Left lung (tissue), 10 donors: ENCODE data around the gene NHEJ1. TPM values are rescaled to one million over a fixed set of nuclear protein-coding genes. Genes with fewer than 3 reads are reported as not detected.
A peak's percentile ranks its signal among the peaks of the same experiment; 100 is the strongest.

Experiments used
- ATAC-seq: fragments of 200-7000 bp; cut with Tn5 transposase; one replicate; pipeline ENCODE4 v1.9.1; 2020; ENCODE audit warnings: moderate library complexity
- DNase-seq, 4 donors: peaks; one replicate each; pipeline ENCODE4 v3.0.0-alpha.2; 2013 to 2020
- H3K27ac ChIP-seq, 2 donors: fragments of 200-600 bp; sonication (generic) in 1 of 2; one replicate each; pipeline versions ENCODE4 v1.5.0 to v1.8.0; 2020 to 2021
- H3K27me3 ChIP-seq, 2 donors: fragments of 200-600 bp; sonication (generic) in 1 of 2; one replicate each; pipeline versions ENCODE4 v1.5.0 to v1.8.0; 2020 to 2021
- H3K36me3 ChIP-seq, 2 donors: fragments of 200-600 bp; sonication (generic) in 1 of 2; one replicate each; pipeline versions ENCODE4 v1.5.0 to v1.8.0; 2020 to 2021
- H3K4me1 ChIP-seq, 2 donors: fragments of 200-600 bp; one replicate each; pipeline ENCODE4 v1.8.0; 2021
- H3K4me3 ChIP-seq, 2 donors: fragments of 200-600 bp; sonication (generic) in 1 of 2; one replicate each; pipeline versions ENCODE4 v1.5.0 to v1.8.0; 2020 to 2021; ENCODE audit warnings: mild to moderate bottlenecking in 1 of 2
- H3K9me3 ChIP-seq, 2 donors: fragments of 200-600 bp; sonication (generic) in 1 of 2; one replicate each; pipeline versions ENCODE4 v1.5.0 to v1.8.0; 2020 to 2021
- CTCF ChIP-seq, 2 donors: fragments of 200-600 bp; sonication (generic) in 1 of 2; IDR thresholded peaks; one replicate each; pipeline versions ENCODE4 v1.5.0 to v1.8.0; 2021; ENCODE audit warnings: antibody characterized with exemption in 2 of 2
- intact Hi-C, 2 donors: fragments of 100-400 bp; cut with DNase I; formaldehyde crosslinking; loops; one replicate each; pipeline versions ENCODE4 v1.11.2 to v1.14.2; 2022
- polyA plus RNA-seq, 6 donors: library from polyadenylated mRNA; unstranded; fragments of 120-200 nt; gene quantifications; one replicate each; pipeline ENCODE4 v1.2.1, GENCODE V29; 2013; ENCODE audit not compliant: insufficient read length in 6 of 6
- total RNA-seq, 2 donors: library from RNA; stranded (reverse); fragmentation: NEBNext Ultra II Directional; extraction: Animal tissue kit (Norgen Biotek cat#: 25700); gene quantifications; one replicate each; pipeline ENCODE4 v1.2.1, GENCODE V29; 2021
- donor health status: DM: no; HTN: yes; CAD: no.
- donor health status: DM: no; HTN: no; CAD: no.

NHEJ1 gene
- total and polyA plus RNA-seq, 8 donors = 14.0 to 20.9 (median 18.2) TPM

- intact Hi-C loops = loop anchor here in 1 of 2 donors (10.0 kb wide), 1 partner anchor 71 kb away; no protein-coding TSS in a partner anchor
- H3K27me3 ChIP-seq = no peaks in the 10 kb centered on the region
- H3K27ac ChIP-seq = peak overlapping the region; percentile 41 to 61
- ATAC-seq = peak; percentile 85
- TF ChIP-seq CTCF (IDR thresholded peaks at IDR 0.05) = no peak
- peak in 2 of 4 donors; percentile 81 to 85 for DNase-seq
- no peaks in the 10 kb centered on the region for H3K36me3 ChIP-seq
- no peaks in the 10 kb centered on the region for H3K9me3 ChIP-seq
- no peak overlapping the region for H3K4me3 ChIP-seq
- H3K4me1 ChIP-seq = peaks cover 16 to 24% of the 10 kb centered on the region in 2 donors
Measured at GRCh38 chr2:219125225-219125885, 35.3 kb downstream of the NHEJ1 start.

- peak; percentile 6 for ATAC-seq
Measured at GRCh38 chr2:219124381-219125110, 36.1 kb downstream of the NHEJ1 start.

GRCh38 chr2:219123356-219124135 is 37.1 kb downstream of the NHEJ1 start:
- Histone ChIP-seq H3K27me3 (no peaks in the 10 kb centered on the region), H3K4me1 (peaks cover 16 to 24% of the 10 kb centered on the region in 2 donors), H3K36me3 (no peaks in the 10 kb centered on the region), H3K4me3 (no peak overlapping the region), H3K27ac (no peak overlapping the region), H3K9me3 (no peaks in the 10 kb centered on the region)
- ATAC-seq (no peak), DNase-seq (no peak)
- intact Hi-C loops = loop anchor here in 1 of 2 donors (10.0 kb wide), 1 partner anchor 69 kb away; no protein-coding TSS in a partner anchor
- TF ChIP-seq CTCF (IDR thresholded peaks at IDR 0.05) = no peak

More at GRCh38 chr2:219124381-219125110, 36.1 kb downstream of the NHEJ1 start:
- no peak for TF ChIP-seq CTCF (IDR thresholded peaks at IDR 0.05)
- Histone ChIP-seq H3K4me3 (no peak overlapping the region), H3K9me3 (no peaks in the 10 kb centered on the region), H3K36me3 (no peaks in the 10 kb centered on the region), H3K27me3 (no peaks in the 10 kb centered on the region), H3K27ac (peak overlapping the region; percentile 41 to 48), H3K4me1 (peaks cover 16 to 24% of the 10 kb centered on the region in 2 donors)
- DNase-seq = no peak
- intact Hi-C loops = loop anchor here in 1 of 2 donors (10.0 kb wide), 1 partner anchor 70 kb away; no protein-coding TSS in a partner anchor

GRCh38 chr2:219122202-219122980 is 38.2 kb downstream of the NHEJ1 start:
- H3K4me1 ChIP-seq = peaks cover 16 to 24% of the 10 kb centered on the region in 2 donors
- intact Hi-C loops = loop anchor here in 1 of 2 donors (10.0 kb wide), 1 partner anchor 68 kb away; no protein-coding TSS in a partner anchor
- peak; percentile 43 for ATAC-seq
- H3K4me3 ChIP-seq = no peak overlapping the region
- H3K27me3 ChIP-seq = no peaks in the 10 kb centered on the region
- no peaks in the 10 kb centered on the region for H3K36me3 ChIP-seq
- H3K27ac ChIP-seq = peak overlapping the region; percentile 35 to 53
- no peak for TF ChIP-seq CTCF (IDR thresholded peaks at IDR 0.05)
- H3K9me3 ChIP-seq = no peaks in the 10 kb centered on the region
- DNase-seq = peak in 1 of 4 donors; percentile 42
